Upper lobe of right lung (tissue), 1 donor: ENCODE data around the gene HOXB4. TPM values are rescaled to one million over a fixed set of nuclear protein-coding genes. Genes with fewer than 3 reads are reported as not detected.
A peak's percentile ranks its signal among the peaks of the same experiment; 100 is the strongest.

Experiments
- ATAC-seq: fragments of 200-7000 bp; cut with Tn5 transposase; one replicate; pipeline ENCODE4 v1.9.1; 2020; ENCODE audit warnings: mild to moderate bottlenecking, moderate library complexity
- DNase-seq: peaks from one replicate; pipeline ENCODE4 v3.0.0-alpha.2; 2020
- H3K27ac ChIP-seq: fragments of 200-600 bp; one replicate; pipeline ENCODE4 v1.8.0; 2022
- H3K27me3 ChIP-seq: fragments of 200-600 bp; one replicate; pipeline ENCODE4 v1.8.0; 2022; ENCODE audit warnings: mild to moderate bottlenecking
- H3K36me3 ChIP-seq: fragments of 200-600 bp; one replicate; pipeline ENCODE4 v1.8.0; 2022
- H3K4me1 ChIP-seq: fragments of 200-600 bp; one replicate; pipeline ENCODE4 v1.8.0; 2022
- H3K4me3 ChIP-seq: fragments of 200-600 bp; one replicate; pipeline ENCODE4 v1.8.0; 2022; ENCODE audit warnings: mild to moderate bottlenecking
- H3K9me3 ChIP-seq: fragments of 200-600 bp; one replicate; pipeline ENCODE4 v1.8.0; 2022
- CTCF ChIP-seq: fragments of 200-600 bp; IDR thresholded peaks from one replicate; pipeline ENCODE4 v1.8.0; 2022; ENCODE audit warnings: antibody characterized with exemption
- intact Hi-C: fragments of 100-400 bp; cut with DNase I; formaldehyde crosslinking; loops from one replicate; pipeline ENCODE4 v1.11.0; 2022
- total RNA-seq: library from RNA; stranded (reverse); fragmentation: NEBNext Ultra II Directional; extraction: Animal tissue kit (Norgen Biotek cat#: 25700); gene quantifications from one replicate; pipeline ENCODE4 v1.2.1, GENCODE V29; 2021
- donor health status: DM: no; HTN: yes; CAD: no; lungs with severe emphysema.

HOXB4 gene
- total RNA-seq, 1 donor from 2014 or later = 4.9 TPM

GRCh38 chr17:48558057-48558830 is 19.9 kb downstream of the HOXB4 start:
- peak; percentile 33 for DNase-seq
- Histone ChIP-seq H3K27me3 (peaks cover 34% of the 10 kb centered on the region), H3K4me3 (peak overlapping the region; percentile 33), H3K4me1 (peaks cover 8% of the 10 kb centered on the region), H3K9me3 (no peaks in the 10 kb centered on the region), H3K36me3 (no peaks in the 10 kb centered on the region), H3K27ac (peak overlapping the region; percentile 51)
- no peak for ATAC-seq
- intact Hi-C loops = no loop called here
- TF ChIP-seq CTCF = no peak

- H3K36me3 ChIP-seq = no peaks in the 10 kb centered on the region
- DNase-seq (no peak), ATAC-seq (no peak)
- peak overlapping the region; percentile 18 for H3K27ac ChIP-seq
- H3K9me3 ChIP-seq = no peaks in the 10 kb centered on the region
- peaks cover 25% of the 10 kb centered on the region for H3K27me3 ChIP-seq
- peak overlapping the region; percentile 46 for H3K4me3 ChIP-seq
- H3K4me1 ChIP-seq = peaks cover 8% of the 10 kb centered on the region
- intact Hi-C loops = no loop called here
- no peak for TF ChIP-seq CTCF
Observed at GRCh38 chr17:48556576-48557401, 21.4 kb downstream of the HOXB4 start.

- ATAC-seq (no peak), DNase-seq (peak; percentile 41)
- TF ChIP-seq CTCF = no peak
- peaks cover 25% of the 10 kb centered on the region for H3K27me3 ChIP-seq
- no peaks in the 10 kb centered on the region for H3K36me3 ChIP-seq
- peak overlapping the region; percentile 65 for H3K27ac ChIP-seq
- intact Hi-C loops = no loop called here
- peaks cover 8% of the 10 kb centered on the region for H3K4me1 ChIP-seq
- H3K4me3 ChIP-seq = peak overlapping the region; percentile 46
- no peaks in the 10 kb centered on the region for H3K9me3 ChIP-seq
Observed at GRCh38 chr17:48556229-48556575, 21.9 kb downstream of the HOXB4 start.

- Histone ChIP-seq H3K36me3 (no peaks in the 10 kb centered on the region), H3K27me3 (peaks cover 27% of the 10 kb centered on the region), H3K27ac (peak overlapping the region; percentile 65), H3K4me3 (peak overlapping the region; percentile 46), H3K9me3 (no peaks in the 10 kb centered on the region), H3K4me1 (peaks cover 8% of the 10 kb centered on the region)
- ATAC-seq (no peak), DNase-seq (peak; percentile 44)
- intact Hi-C loops = no loop called here
- TF ChIP-seq CTCF = no peak
Observed at GRCh38 chr17:48555258-48556228, 22.6 kb downstream of the HOXB4 start.
